ENCODE data around the gene SF3A2.

SF3A2 gene

GRCh38 chr19:2255112-2255845 is 18.7 kb downstream of the SF3A2 start:
- no peak for DNase-seq (ENCODE audit: low read depth, low spot score)
- TF ChIP-seq CTCF (IDR thresholded peaks at IDR 0.05; ENCODE audit: low read depth, low read length): no peak
- in situ Hi-C loops (cut with HindIII; ENCODE audit: low sequenced_read_pairs): no loop called here
- no peak overlapping the region for H3K4me3 ChIP-seq (ENCODE audit: low read depth, low read length)

- TF ChIP-seq CTCF (IDR thresholded peaks at IDR 0.05; ENCODE audit: low read depth, low read length): no peak
- in situ Hi-C loops (cut with HindIII; ENCODE audit: low sequenced_read_pairs): no loop called here
- H3K4me3 ChIP-seq (ENCODE audit: low read depth, low read length): no peak within 1 kb of the TSS
- DNase-seq (ENCODE audit: low read depth, low spot score): no peak
These were observed 19.5 kb downstream of the SF3A2 start, which contains the start of gene JSRP1 for GRCh38 chr19:2255982-2256685. TSS of gene JSRP1 (minus strand) at chr19:2256417. CDS start at chr19:2255314, 1,103 bp downstream.

GRCh38 chr19:2259336-2259735 is 22.7 kb downstream of the SF3A2 start:
- in situ Hi-C loops (cut with HindIII; ENCODE audit: low sequenced_read_pairs): no loop called here
- no peak for TF ChIP-seq CTCF (IDR thresholded peaks at IDR 0.05; ENCODE audit: low read depth, low read length)
- no peak for DNase-seq (ENCODE audit: low read depth, low spot score)
- H3K4me3 ChIP-seq (ENCODE audit: low read depth, low read length): no peak overlapping the region

- DNase-seq (ENCODE audit: low read depth, low spot score): no peak
- TF ChIP-seq CTCF (IDR thresholded peaks at IDR 0.05; ENCODE audit: low read depth, low read length): no peak
- no peak overlapping the region for H3K4me3 ChIP-seq (ENCODE audit: low read depth, low read length)
- in situ Hi-C loops (cut with HindIII; ENCODE audit: low sequenced_read_pairs): no loop called here
These were observed 23.7 kb downstream of the SF3A2 start for GRCh38 chr19:2260341-2260805.

GRCh38 chr19:2261438-2262172 is 25.0 kb downstream of the SF3A2 start:
- no peak overlapping the region for H3K4me3 ChIP-seq (ENCODE audit: low read depth, low read length)
- in situ Hi-C loops (cut with HindIII; ENCODE audit: low sequenced_read_pairs): no loop called here
- TF ChIP-seq CTCF (IDR thresholded peaks at IDR 0.05; ENCODE audit: low read depth, low read length): peak; percentile 71
- no peak for DNase-seq (ENCODE audit: low read depth, low spot score)

GRCh38 chr19:2266183-2266993 is 29.8 kb downstream of the SF3A2 start:
- no peak for TF ChIP-seq CTCF (IDR thresholded peaks at IDR 0.05; ENCODE audit: low read depth, low read length)
- H3K4me3 ChIP-seq (ENCODE audit: low read depth, low read length): no peak overlapping the region
- DNase-seq (ENCODE audit: low read depth, low spot score): peak; percentile 71
- in situ Hi-C loops (cut with HindIII; ENCODE audit: low sequenced_read_pairs): no loop called here
